ENCODE results near the gene TRMT112.

GRCh38 chr11:64291262-64291751, 26.1 kb downstream of the TRMT112 start, which contains the start of gene KCNK4:
- TF ChIP-seq CEBPB (IDR thresholded peaks at IDR 0.05; ENCODE audit: borderline replicate concordance in 1 of 2, low read depth in 2 of 2, low read length in 2 of 2) = no peak
- TF ChIP-seq, protein P1, sequence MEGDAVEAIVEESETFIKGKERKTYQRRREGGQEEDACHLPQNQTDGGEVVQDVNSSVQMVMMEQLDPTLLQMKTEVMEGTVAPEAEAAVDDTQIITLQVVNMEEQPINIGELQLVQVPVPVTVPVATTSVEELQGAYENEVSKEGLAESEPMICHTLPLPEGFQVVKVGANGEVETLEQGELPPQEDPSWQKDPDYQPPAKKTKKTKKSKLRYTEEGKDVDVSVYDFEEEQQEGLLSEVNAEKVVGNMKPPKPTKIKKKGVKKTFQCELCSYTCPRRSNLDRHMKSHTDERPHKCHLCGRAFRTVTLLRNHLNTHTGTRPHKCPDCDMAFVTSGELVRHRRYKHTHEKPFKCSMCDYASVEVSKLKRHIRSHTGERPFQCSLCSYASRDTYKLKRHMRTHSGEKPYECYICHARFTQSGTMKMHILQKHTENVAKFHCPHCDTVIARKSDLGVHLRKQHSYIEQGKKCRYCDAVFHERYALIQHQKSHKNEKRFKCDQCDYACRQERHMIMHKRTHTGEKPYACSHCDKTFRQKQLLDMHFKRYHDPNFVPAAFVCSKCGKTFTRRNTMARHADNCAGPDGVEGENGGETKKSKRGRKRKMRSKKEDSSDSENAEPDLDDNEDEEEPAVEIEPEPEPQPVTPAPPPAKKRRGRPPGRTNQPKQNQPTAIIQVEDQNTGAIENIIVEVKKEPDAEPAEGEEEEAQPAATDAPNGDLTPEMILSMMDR (IDR thresholded peaks at IDR 0.05 in 2 of 3, conservative IDR thresholded peaks at IDR 0.05 in 1 of 3; ENCODE audit: control insufficient read depth in 2 of 3, extremely low read depth in 1 of 3, insufficient read depth in 1 of 3, low read depth in 3 of 3, low read length in 3 of 3) = no peak
- no peak for TF ChIP-seq HDAC6 (IDR thresholded peaks at IDR 0.05; ENCODE audit: unreplicated experiment)
- TF ChIP-seq SIN3A (IDR thresholded peaks at IDR 0.05; ENCODE audit: low read depth, low read length) = no peak
- no peak for TF ChIP-seq EZH2 (IDR thresholded peaks at IDR 0.05; ENCODE audit: borderline replicate concordance, control insufficient read depth, low read depth, low read length)
- no peak for TF ChIP-seq SP1 (IDR thresholded peaks at IDR 0.05; ENCODE audit: low read depth, low read length)
- no peak for TF ChIP-seq FOXK2 (IDR thresholded peaks at IDR 0.05)
- TF ChIP-seq POLR2AphosphoS5 (IDR thresholded peaks at IDR 0.05; ENCODE audit: low read length) = no peak
- no peak for TF ChIP-seq TCF3 (IDR thresholded peaks at IDR 0.05; ENCODE audit: borderline replicate concordance, insufficient read depth, low read depth, low read length)
- no peak for TF ChIP-seq CBFB (IDR thresholded peaks at IDR 0.05; ENCODE audit: low read depth)
- no peak for TF ChIP-seq CBX3 (IDR thresholded peaks at IDR 0.05; ENCODE audit: borderline replicate concordance, low read depth)
- TF ChIP-seq NR2C2 (IDR thresholded peaks at IDR 0.05; ENCODE audit: borderline replicate concordance, control insufficient read depth, insufficient read length, low read depth) = no peak
- TF ChIP-seq STAT3 (IDR thresholded peaks at IDR 0.05; ENCODE audit: low read depth, low read length) = no peak

Data from GM12878 (cell line).